Limb (tissue), 2 donors: ENCODE data around the gene AREL1.
A peak's percentile ranks its signal among the peaks of the same experiment; 100 is the strongest.

ENCODE experiments used
- DNase-seq, 2 donors: peaks; one replicate each; pipeline ENCODE4 v3.0.0-alpha.2; 2016; ENCODE audit errors: extremely low spot score in 2 of 2

Gene AREL1

GRCh38 chr14:74660167-74660566 lies 52.7 kb downstream of the AREL1 start:
- DNase-seq, result no peak

DNA sequence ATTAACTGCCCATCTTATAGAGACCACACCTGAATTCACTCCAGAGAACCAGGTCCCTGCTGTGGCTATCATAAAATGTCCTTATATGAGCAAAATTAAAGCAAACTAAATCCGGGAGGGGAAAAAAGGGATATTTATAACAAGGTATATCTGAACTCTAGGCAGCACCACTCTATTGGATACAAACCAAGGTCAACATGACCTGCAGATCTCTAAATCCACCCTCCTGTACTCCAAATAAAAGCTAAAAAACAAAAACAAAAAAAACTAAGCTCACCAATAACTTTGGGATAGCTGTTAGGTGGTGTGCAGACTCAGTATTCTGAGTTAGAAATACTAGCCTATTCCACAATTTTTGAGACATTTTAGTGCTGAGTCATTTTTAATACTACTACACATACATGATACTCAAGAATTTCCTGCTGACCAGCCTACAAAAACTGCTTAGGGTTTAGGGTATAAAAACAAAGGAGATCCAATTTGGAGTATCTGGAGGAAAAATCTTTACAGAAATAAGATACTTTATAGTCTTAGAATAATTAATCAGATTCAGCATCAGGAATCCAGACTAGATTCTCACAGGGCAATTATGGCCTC lies 54.2 kb downstream of the AREL1 start:
- no peak for DNase-seq

GRCh38 chr14:74656964-74657363 lies 55.9 kb downstream of the AREL1 start:
- DNase-seq, result no peak

DNA sequence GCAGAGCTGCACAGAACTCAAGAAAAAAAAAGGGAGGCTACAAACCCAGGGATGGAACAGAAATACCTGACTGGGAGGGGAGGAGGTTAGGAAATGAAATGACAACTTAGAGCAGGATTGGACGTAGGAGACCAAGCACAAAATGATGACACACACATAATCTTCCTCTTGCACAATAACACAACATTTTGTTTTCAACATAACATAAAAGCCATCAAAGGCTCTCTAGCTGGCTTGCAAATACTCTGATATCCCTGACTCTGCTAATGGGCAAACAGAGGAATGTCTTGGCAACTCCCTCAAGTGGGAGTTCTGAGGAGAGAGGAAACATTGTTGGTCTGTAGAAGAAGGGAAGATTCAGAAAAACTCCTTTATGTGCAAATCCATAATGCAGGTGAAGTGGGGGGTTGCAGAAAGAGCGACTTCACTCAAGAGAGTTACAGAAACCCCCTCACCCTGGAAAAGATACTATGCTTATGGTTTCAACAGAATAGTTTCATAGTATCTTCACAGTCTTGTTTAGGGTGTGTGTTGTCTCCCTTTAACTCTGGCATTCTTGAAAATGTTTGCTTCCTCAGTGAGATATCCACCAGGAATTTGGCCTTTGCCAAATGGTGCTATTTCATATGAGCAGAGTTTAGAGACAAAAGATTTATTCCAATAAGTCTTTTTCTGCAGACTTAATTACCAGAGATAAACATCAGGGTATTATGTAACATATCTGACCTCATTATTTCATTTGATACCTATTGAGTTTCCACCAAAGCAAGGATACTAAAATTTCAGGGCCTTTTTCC lies 57.1 kb downstream of the AREL1 start:
- no peak for DNase-seq

- DNase-seq, result no peak
Observed at GRCh38 chr14:74654931-74655330, 57.9 kb downstream of the AREL1 start.

DNA sequence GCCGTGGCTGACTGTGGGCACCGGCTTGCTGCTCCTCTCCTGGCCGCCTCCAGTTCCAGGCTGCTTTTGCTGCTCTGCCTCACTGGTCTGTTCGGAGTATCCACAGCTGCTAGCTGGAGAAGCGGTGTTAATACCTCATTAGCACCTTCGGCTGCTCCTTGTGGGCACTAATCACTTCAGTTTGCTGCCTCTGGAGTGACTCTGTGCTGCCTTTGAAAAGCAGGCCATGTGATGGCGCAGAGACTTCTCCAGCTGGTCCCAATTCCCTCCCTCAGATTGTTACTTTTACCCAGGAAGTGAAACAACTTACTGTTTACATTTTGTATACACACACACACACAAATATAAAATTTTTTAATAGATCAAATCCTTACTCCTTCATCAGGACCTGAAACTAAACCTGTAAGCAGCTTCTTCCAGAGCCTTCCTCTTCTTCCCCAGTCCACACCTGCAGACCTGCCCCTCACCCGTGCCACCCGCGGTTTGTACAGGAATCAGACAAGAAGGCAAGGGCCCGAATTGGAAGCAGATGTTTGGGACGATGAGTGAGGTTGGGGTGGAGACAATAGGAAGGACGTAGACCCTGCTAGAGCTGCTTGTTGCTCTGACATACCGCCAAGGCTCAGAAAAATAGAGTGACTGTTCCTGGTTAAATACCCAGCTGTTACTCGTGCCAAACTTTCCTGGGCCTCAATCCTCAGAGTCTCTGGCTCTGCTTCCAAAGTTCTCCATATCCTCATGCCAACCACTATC lies 59.3 kb downstream of the AREL1 start:
- no peak for DNase-seq

- no peak for DNase-seq
Observed at GRCh38 chr14:74652541-74652940, 60.3 kb downstream of the AREL1 start.

GRCh38 chr14:74650927-74651686 lies 61.8 kb downstream of the AREL1 start:
- no peak for DNase-seq

- DNase-seq, result no peak
Observed at GRCh38 chr14:74649673-74650072, 63.2 kb downstream of the AREL1 start.

- no peak for DNase-seq
Observed at GRCh38 chr14:74649167-74649566, 63.7 kb downstream of the AREL1 start.

DNA sequence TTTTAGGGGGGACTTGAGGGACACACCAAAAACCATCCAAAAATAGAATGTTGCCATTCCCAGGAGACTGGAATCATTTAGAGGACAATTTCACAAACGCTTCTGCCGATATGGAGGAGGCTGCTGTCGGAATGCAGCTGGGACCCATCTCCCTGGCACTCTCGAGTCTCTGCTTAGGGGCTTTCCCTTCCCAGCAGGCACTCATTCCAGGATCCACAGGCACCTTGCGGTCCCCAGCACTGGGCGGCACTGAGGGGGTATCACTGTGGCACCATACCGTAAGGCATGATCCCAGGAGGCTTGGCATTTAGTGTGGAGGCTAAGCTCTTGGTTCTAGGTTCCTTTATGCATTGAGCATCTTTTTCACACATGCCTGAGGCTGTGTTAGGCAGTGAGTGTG lies 64.3 kb downstream of the AREL1 start:
- no peak for DNase-seq

GRCh38 chr14:74647678-74648461 lies 65.0 kb downstream of the AREL1 start:
- DNase-seq, result peak in 1 of 2 donors; percentile 58

GRCh38 chr14:74647061-74647677 lies 65.7 kb downstream of the AREL1 start:
- no peak for DNase-seq

- no peak for DNase-seq
Observed at GRCh38 chr14:74645756-74646470, 67.0 kb downstream of the AREL1 start.

GRCh38 chr14:74645244-74645643 lies 67.6 kb downstream of the AREL1 start:
- no peak for DNase-seq

DNA sequence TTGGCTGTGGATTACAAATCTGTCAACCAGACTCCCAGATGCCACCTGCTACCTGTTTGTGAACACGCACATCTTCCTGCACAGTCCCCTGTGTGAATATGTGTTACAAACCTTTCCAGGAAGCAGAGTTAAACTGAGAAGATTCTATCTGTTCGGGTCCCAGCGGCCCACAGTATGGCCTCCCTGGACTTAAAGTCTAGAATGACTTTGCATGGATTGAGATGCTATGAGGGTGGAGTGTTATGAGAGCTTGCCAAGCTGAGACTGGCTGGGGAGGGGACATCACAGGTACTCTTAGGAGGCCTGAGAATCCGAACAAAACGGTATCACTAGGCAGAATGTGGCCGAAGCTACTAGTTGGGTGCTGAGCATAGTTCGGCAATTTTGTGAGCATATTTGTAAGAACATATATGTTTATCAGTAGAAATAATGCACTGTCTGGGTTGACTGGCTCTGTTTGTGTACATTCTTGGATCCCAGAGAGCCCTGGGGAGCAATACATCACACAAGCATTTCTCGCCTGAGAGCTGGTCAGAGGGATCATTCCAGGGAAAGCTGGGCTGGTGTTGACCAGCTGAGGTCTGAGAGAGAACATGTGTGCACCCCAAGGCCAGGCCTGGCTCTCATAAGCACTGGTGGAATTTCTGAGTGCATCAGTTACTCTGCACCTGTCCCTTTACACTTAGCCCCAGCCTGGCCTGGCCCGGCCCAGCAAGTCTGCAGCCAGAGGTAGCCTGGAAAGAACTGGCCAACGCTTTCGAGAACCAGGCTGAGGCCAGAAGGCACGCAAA lies 71.1 kb downstream of the AREL1 start:
- no peak for DNase-seq

DNA sequence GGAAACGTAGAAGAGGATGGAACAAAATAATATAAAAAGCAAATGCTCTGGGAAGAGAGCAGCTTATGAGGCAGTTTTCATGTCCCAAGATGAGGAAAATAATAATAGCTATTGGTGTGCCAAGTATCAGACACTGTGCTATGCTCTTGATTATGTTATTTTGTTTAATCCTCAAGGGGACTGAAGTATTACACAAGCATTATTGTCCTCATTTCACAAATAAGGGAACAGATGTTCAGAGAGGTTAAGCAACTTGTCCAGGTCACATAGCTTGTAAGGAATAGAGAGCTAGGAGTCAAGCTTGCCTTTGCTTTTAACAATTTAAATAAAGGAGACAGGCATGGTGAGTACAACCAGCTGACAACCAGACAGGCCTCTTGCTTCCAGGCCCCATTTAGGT lies 73.9 kb downstream of the AREL1 start:
- DNase-seq, result no peak

DNA sequence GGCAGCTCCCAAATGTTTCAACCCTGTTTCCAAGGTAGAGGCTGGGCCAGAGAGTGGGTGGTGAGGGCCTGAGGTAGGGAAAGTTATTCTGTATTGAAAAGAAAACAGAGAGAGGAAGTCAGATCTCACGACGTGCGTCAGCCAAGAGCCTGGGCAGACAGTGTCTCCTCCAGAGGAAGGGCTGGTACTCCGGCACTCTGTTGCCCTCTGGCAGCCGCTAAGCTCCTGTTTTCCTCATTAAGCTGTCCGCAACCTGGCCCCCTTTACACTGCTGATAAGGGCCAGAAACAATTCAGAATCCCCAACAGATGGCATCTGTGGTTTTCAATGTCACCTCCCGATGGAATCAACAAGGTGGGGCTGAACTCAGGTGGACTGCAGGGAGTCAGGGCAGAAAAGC lies 74.8 kb downstream of the AREL1 start:
- DNase-seq, result no peak

DNA sequence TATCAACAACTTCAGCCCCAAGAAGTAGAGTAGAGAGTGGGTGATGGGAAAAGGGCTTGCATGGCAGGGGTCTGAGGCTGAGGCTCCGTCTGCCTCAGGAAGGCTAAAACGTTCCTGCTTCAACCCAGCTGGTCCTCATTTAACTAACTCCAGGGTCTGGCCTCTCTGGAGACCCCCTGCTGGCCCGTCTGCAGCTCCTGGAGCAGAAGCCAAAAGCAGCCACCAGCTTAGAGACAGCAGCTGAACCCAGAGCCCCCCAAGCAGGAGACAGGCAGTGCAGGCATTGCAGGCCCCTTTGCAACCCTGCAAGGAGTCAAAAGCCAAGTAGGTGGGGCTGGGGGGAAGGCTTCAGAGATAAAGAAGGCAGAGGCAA lies 75.7 kb downstream of the AREL1 start:
- DNase-seq, result no peak
